C4-2B (cell line): ENCODE data around the gene CCDC78.

Experiments
- H3K27ac ChIP-seq: fragments of 450-650 bp; 2 replicates; pipeline ENCODE4 v1.5.1; 2017
- ZFX ChIP-seq: fragments of 450-650 bp; IDR thresholded peaks from 2 replicates; pipeline ENCODE4 v1.6.1; 2017
- TF ChIP-seq, protein P1 (sequence below): fragments of 450-650 bp; conservative IDR thresholded peaks from 2 replicates; pipeline ENCODE4 v1.5.1; 2017; ENCODE audit warnings: mild to moderate bottlenecking

CCDC78 gene

DNA sequence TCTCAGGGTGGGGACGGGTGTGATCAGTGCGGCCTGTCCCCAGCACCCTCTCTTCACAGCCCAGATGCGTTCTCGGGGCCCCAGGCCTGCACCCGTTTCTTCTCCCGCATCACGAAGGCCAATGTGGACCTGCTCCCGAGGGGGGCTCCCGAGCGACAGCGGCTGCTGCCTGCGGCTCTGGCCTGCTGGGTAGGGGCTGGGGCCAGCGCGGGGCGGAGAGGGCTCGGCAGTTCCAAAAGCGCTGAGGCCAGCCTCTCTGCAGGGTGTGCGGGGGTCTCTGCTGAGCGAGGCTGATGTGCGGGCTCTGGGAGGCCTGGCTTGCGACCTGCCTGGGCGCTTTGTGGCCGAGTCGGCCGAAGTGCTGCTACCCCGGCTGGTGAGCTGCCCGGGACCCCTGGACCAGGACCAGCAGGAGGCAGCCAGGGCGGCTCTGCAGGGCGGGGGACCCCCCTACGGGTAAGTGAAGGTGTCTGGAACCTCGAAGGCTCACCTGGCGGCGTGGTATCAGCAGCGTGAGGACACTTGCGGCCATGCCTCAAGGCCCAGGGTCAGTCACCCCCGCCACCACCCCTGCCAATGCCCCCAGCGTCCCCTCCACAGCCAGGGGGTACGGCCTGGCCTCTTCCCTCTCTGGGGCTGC is 38.7 kb upstream of the CCDC78 start:
- no peak for TF ChIP-seq ZFX
- TF ChIP-seq, protein P1, sequence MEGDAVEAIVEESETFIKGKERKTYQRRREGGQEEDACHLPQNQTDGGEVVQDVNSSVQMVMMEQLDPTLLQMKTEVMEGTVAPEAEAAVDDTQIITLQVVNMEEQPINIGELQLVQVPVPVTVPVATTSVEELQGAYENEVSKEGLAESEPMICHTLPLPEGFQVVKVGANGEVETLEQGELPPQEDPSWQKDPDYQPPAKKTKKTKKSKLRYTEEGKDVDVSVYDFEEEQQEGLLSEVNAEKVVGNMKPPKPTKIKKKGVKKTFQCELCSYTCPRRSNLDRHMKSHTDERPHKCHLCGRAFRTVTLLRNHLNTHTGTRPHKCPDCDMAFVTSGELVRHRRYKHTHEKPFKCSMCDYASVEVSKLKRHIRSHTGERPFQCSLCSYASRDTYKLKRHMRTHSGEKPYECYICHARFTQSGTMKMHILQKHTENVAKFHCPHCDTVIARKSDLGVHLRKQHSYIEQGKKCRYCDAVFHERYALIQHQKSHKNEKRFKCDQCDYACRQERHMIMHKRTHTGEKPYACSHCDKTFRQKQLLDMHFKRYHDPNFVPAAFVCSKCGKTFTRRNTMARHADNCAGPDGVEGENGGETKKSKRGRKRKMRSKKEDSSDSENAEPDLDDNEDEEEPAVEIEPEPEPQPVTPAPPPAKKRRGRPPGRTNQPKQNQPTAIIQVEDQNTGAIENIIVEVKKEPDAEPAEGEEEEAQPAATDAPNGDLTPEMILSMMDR: no peak

DNA sequence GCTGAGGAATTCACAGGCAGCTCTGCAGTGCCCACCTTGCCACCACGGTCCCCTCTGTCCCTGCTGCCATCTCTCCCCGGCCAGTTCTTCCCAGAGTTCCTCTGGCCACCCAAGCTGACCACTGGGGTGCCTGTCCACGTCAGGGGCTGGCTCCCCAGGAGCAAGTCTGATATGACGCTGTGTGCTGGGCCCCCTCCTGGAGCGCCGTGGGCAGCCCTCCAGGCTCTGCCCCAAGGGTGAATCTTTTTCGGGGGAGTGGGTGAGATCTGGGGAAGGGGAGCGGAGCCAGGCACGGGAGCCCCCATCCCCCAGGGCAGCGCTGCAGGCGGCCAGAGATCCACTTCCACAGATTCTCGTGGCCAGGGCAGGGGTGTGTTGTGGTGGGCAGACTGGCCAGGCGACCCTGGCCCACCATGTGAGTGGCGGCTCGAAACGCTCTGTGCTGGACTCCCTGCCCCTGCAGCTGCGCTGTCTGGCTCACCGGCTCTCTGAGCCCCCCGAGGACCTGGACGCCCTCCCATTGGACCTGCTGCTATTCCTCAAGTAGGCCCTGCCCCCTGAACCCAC is 38.0 kb upstream of the CCDC78 start:
- H3K27ac ChIP-seq: no peak overlapping the region
- TF ChIP-seq ZFX: no peak
- TF ChIP-seq, protein P1: no peak

More for the DNA sequence above, 38.7 kb upstream of the CCDC78 start:
- H3K27ac ChIP-seq: no peak overlapping the region

DNA sequence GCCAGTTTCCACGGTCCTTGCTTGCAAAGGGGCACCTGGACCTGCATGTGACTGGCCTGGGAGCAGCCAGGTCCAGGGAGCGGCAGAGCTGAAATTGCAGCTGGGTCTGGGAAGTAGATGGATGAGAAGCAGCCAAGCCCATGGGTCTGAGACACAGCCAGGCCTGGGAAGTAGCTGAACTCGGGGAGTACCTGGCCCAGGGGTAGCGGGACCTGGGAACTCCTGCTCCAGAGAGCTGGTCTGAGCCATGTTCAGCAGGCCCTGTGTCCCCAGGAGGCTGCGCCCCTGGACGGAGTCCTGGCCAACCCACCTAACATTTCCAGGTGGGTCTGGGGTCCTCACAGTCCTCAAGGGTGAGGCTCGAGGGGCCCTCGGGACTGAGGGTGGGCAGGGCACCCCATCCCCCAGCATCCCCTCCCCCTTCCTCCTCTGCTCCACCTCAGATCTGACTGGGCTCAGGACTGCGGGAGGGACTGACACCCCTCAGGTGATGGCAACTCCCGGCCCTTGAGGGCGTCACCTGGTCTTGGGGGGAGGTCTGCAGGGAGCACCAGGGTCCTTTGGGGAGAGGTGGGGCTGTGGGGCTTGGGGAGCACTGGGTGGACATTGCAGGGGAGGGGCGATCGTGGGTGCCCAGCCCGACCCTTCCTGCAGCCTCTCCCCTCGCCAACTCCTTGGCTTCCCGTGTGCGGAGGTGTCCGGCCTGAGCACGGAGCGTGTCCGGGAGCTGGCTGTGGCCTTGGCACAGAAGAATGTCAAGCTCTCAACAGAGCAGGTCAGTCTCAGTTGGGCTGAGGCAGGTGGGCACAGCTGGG is 37.3 kb upstream of the CCDC78 start:
- TF ChIP-seq, protein P1: no peak
- TF ChIP-seq ZFX: no peak
- H3K27ac ChIP-seq: no peak overlapping the region

DNA sequence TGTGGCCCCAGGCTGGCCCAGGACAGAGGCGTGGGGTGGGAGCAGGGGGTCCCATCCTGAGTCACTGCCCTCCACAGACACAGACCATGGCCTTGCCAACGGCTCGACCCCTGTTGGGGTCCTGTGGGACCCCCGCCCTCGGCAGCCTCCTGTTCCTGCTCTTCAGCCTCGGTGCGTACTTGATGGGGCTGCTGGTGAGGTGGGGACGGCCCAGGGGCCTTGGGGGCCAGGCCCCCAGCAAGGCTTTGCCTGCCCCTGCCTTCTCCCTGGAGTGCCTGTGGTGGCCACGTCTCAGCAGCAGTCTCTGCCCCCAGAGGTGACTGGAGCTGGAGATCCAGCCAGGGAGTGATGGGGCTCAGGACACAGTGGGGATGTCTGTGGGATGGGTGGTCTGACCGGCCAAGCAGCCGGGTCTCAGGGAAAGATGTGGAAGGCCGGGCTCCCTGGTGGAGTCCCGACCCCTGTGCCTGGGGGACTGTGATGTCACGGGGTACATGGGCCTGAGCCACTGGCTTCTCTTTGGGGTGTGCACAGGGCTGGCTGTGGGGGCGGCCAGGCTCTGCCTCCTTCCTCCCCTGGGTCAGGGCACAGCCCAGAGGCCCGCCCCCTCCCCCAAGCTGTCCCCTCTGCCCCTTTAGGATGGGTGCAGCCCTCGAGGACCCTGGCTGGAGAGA is 36.5 kb upstream of the CCDC78 start:
- no peak overlapping the region for H3K27ac ChIP-seq
- no peak for TF ChIP-seq ZFX
- TF ChIP-seq, protein P1: no peak

DNA sequence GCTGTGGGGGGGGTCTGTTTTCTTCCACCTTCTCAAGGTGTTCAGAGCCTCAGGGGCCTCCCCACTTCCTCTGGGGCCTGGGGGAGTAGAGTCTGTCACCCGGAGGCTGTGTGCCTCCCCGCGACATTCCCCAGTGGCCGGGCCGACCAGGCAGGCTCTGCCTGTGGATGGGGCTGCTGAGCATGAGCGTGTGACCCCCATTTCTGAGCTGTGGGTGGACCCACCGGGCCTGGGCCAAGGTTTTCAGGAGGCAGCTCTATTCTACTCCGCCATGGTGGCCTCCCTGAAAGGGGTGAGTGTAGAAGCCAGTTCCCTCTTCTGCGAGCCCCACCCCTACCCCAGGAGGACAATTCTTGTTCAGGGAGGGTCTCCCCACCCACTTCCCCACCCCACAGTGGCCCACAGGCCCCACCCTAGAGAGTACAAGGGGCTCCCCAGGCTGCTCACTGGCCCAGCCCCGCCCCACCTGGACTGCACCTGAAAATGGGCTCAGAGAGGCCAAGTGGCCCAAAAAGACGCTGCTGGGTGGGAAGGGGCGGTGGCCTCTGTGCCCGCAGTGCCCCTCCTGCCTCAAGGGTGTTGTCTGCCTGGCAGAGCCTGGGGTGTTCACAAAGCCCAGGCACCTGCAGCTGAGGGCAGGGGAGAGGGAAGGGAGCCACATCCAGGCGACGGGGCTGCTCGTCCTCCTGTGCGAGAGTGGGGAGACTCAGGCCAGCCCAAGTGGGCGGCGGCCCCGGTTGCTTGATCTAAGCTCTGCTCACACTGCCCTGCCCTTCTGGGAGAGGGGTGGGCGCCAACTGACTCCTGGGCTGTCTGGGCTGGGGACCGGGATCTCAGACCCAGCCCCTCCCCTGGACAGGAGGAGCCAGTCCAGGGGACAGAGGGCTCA is 35.6 kb upstream of the CCDC78 start:
- TF ChIP-seq, protein P1: no peak
- H3K27ac ChIP-seq: no peak overlapping the region

DNA sequence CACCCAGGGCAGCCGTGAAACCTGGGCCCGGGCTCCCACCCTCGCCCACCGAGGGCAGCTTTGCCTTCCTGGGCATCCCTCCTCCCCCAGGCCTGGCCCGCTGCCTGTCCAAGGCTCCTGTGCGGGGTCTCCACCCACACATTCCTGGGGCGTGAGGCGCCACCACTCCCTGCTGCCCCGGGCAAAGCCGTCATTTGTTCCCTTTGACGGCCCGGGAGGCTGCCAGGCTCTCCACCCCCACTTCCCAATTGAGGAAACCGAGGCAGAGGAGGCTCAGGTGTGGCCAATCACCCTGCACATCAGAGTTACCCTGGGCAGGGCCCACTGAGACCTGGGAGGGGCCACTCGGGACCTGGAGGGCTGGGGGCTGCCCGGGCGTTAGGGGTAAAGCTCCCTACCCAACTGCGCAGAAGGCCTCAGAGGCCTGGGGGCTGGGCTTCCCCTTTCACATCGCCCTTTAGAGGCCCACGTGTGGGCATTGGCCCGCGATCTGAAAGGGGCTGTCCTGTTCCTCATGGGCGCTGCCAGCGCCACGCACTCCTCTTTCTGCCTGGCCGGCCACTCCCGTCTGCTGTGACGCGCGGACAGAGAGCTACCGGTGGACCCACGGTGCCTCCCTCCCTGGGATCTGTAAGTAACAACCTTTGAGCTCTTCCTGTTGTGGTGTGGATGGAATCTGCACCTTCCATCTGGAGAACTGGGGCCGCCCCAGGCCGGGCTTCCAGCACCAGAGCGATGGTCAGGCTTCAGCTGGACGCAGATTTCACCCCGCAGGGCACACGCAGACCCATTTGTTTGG is 34.5 kb upstream of the CCDC78 start, which contains the start of gene MSLN:
MSLN (plus strand) TSS at position 190 of the 799 bp plus-strand sequence. CDS start 1,947 bp downstream, outside the sequence.
- TF ChIP-seq ZFX: no peak
- TF ChIP-seq, protein P1: no peak
- no peak within 1 kb of the TSS for H3K27ac ChIP-seq
